GM21619 (cell line): ENCODE data around the gene IFFO2.

Source experiments
- ATAC-seq: cut with Tn5 transposase; IDR thresholded peaks from one replicate; pipeline ENCODE4 v1.9.1; 2021; ENCODE audit not compliant: unreplicated experiment

Gene IFFO2

GRCh38 chr1:18920931-18921330 is 35.5 kb downstream of the IFFO2 start:
- no peak for ATAC-seq

DNA sequence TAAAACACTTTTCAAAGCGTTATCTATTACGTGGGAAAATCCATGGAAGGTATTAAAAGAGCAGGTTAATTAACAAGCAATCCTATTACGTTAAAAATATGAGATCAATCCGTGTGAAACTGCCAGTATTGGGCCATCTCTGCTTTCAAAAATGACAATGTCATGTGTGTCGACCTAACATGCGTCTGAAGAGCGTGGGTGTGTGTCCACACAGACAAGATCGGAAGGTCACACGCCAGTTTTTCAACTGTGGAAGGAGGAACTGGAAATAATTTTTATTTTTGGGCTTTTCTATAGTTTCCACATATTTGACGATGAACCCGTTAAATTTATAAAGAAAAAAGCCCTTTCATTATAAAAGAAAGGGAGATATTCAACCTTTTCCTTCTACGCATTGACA is 36.5 kb downstream of the IFFO2 start:
- ATAC-seq = no peak

- no peak for ATAC-seq
Measured at GRCh38 chr1:18919197-18919905, 37.1 kb downstream of the IFFO2 start.

- no peak for ATAC-seq
Measured at GRCh38 chr1:18918417-18918816, 38.1 kb downstream of the IFFO2 start.

- no peak for ATAC-seq
Measured at GRCh38 chr1:18917071-18917799, 39.2 kb downstream of the IFFO2 start.

- ATAC-seq = no peak
Measured at GRCh38 chr1:18915341-18915740, 41.1 kb downstream of the IFFO2 start.

- peak; percentile 56 for ATAC-seq
Measured at GRCh38 chr1:18913065-18913835, 43.2 kb downstream of the IFFO2 start.

DNA sequence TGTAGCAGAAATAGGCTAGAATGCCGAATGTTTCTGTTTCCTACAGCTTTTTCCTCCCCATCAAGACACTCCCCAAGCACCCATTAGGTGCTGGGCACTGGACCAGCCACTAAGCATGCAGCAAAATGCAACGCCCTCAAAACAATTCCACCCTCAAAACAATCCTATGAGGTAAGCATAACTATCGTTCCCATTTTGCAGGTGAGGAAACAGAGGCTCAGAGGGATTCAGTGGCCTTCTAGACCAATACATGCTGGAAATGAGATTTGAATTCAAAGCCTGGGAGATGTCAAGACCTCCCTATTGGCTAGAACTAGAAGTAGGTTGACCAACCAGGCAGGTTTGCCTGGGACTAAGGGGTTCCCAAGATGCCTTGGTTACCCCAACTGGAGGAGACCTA is 43.9 kb downstream of the IFFO2 start:
- no peak for ATAC-seq

DNA sequence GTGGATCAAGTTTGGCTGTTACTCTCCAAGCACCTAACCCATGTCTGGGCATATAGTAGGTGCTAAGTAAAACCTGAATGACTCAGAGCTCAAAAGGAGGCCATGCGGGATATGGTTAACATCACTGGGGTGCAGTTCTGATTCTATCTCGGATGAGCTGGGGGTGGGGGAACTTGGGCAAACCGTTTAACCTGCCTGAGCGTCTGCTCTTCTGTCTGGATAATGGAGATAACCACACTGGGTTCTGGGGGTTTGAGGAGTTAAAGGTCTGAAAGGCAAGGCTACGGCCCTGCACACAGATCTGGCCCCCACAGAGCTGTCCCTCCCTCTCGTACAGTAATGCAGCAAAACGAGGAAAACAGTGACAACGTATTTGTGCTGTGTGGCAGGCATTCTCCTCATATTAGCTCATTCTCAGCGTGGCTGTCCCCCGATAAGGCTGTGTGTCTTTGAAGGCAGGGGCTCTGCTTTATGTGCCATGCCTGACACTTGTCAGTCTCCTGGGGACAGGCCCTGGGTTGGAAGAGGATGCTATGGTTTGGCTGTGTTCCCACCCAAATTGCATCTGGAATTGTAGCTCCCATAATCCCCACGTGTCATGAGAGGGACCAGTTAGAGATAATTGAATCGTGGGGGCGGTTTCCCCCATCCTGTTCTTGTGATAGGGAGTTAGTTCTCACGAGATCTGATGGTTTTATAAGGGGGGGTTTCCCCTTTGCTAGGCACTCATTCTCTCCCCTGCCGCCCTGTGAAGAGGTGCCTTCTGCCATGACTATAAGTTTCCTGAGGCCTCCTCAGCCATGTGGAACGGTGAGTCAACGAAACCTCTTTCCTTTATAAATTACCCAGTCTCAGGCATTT is 47.3 kb downstream of the IFFO2 start:
- ATAC-seq = no peak

DNA sequence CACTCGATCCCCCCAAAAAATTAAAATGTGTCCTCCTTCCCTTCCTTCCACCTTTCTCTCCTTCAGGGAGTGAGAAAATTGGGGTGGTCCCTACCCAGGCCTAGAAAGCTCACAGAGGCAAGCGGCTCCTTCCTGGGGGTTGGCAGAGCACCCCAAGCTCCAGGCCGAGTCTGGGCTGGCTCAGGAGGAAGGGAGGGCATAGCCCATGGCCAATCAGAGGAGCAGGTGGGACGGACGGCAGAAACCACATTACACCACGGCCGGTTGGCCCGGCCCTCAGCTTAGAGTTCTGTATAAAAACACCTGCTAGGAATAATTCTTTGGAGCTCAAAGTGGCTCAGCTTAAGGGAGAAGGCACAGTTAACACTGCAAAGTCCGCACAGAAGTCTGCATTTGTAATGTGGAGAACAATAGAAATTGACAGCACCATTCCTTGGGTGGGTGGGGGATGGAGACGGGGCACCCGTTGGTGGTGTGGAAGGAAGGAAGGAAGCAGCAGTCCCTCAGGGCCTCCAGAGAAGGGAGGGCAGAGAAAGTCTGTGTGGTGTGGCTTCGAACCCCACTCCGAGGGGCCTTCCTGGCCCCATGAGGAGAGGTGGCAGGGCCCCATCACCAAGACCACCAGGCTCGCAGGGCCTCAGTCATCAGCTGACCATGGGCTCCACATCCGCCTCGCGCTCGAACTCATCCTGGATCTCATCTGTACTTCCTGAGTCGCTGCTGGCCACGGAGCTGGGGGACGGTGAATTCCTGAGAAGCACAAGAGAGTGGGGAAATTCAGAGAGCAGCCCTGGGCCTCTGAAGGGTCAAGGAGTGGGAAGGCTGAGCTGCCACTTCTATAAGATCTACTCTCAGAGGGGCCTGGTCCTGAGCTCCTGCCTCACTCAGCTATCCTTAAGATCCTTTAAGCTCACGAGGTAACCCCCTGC is 48.3 kb downstream of the IFFO2 start:
- ATAC-seq = no peak

- no peak for ATAC-seq
Measured at GRCh38 chr1:18907021-18907916, 49.2 kb downstream of the IFFO2 start.

DNA sequence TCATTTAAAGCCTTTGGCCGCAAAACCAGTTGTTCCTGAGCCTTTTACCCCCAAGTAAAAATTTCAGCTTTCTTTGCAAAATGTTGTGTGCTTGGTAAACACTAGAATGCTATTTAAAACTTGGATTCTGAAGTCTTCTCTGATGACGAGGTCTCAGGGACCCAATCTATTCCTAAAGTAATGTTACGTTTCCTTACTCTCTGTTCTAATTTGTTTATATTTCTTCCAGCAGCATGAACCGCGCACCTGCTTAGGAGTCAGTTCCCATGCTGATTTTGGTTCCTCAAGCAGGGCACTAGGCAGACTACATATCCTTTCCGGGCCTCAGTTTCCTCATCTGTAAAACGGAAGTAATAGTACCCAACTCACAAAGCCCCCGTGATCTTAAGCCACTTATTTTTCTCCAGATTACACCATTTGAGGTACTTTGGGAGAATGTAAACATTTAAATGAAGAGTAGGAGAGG is 53.2 kb downstream of the IFFO2 start:
- no peak for ATAC-seq

- peak; percentile 95 for ATAC-seq
Measured at GRCh38 chr1:18902523-18903290, 53.8 kb downstream of the IFFO2 start, which contains the start of gene ALDH4A1. TSS of gene ALDH4A1 (minus strand) at chr1:18902555. CDS start at chr1:18902523, 32 bp downstream.

GRCh38 chr1:18901952-18902522 is 54.4 kb downstream of the IFFO2 start:
- ATAC-seq = peak; percentile 5

GRCh38 chr1:18901147-18901951 is 55.1 kb downstream of the IFFO2 start:
- no peak for ATAC-seq

DNA sequence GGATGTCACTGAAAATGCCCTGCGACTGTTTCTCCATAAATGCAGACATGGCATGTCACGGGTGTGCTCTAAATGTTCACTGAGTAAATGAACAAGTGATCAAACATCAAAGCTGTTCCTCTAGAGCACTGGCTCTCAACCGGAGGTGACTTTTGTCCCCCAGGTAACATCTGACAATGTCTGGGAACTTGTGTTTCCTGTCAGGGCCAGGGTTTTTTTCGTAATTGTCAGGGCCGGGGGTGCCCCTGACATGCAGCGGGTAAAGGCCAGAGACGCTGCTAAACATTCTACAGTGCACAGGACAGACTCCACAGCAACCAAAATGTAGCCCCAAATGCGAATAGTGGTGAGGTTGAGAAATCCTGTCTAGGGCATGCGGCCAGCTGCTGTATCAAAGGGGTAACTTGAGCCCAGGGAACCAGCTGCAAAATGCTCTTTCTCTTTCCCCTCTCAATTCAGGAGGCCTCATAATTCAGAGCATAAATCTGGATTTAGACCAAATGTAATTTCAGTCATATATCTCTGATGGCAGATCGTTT is 56.1 kb downstream of the IFFO2 start:
- no peak for ATAC-seq
